ENCODE data around the gene FBXO17.
"Not testable (repeated sequence)": the region's sequence is repeated elsewhere in the genome, so short reads cannot be mapped to it uniquely, and the experiment has no call there.

FBXO17 gene

GRCh38 chr19:38944981-38945506 lies 30.5 kb downstream of the FBXO17 start:
- no peak for DNase-seq (ENCODE audit: low read depth)

DNA sequence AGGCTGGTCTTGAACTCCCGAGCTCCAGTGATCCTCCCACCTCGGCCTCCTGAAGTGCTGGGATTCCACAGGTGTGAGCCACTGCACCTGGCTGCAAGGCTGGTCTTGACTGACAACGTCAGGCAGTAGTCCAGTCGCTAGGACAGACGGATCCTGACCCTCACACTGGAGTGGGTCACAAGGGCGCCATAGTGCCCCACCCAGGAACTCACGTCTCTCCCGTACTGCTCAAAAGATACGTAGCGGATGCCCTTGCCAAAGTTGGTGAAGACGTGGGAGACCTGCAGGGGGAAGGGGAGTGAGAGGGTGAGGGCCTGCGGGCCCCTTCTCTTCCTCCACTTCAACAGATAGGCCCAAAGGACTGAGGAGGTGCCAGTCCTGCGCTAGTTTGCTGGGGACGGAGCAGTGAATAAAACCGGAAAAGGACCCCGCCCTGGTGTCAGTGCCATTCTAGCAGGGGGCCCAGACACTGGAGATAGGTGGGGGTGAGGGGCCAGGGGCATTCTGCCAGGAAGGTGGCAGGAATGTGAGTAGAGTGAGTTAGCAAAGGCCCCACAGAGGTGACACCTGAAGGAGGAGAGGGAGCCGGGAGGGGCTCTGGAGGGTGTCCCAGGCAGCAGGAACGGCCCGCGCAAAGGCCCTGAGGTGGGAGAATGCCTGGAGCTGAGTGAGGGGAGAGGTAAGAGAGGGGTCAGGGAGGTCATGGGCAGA lies 32.9 kb downstream of the FBXO17 start:
- no peak for DNase-seq (ENCODE audit: low read depth)

DNA sequence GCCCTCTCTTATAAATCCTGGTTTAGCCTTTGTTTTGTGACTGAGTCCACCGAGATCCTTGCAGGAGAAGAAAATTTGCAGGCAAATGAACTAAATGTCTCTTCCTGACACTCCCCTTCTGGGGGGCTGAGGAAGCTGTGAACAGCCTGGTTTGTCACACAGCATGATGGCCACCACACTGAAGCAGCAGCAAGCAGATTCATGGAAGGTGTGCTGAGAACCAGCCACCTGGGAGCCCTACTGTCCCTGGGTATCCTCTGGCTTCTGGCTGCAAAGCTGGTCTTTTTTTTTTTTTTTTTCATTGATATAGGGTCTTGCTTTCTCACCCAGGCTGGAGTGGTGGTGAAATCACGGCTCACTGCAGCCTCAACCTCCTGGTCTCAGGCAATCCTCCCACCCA lies 33.6 kb downstream of the FBXO17 start:
- DNase-seq (ENCODE audit: low read depth): no peak

- not testable (repeated sequence) for DNase-seq (ENCODE audit: low read depth)
These were observed 34.1 kb downstream of the FBXO17 start for GRCh38 chr19:38941466-38941865.

- no peak for DNase-seq (ENCODE audit: low read depth)
These were observed 35.6 kb downstream of the FBXO17 start for GRCh38 chr19:38939957-38940356.

GRCh38 chr19:38933544-38933943 lies 42.0 kb downstream of the FBXO17 start:
- no peak for DNase-seq (ENCODE audit: low read depth)

DNA sequence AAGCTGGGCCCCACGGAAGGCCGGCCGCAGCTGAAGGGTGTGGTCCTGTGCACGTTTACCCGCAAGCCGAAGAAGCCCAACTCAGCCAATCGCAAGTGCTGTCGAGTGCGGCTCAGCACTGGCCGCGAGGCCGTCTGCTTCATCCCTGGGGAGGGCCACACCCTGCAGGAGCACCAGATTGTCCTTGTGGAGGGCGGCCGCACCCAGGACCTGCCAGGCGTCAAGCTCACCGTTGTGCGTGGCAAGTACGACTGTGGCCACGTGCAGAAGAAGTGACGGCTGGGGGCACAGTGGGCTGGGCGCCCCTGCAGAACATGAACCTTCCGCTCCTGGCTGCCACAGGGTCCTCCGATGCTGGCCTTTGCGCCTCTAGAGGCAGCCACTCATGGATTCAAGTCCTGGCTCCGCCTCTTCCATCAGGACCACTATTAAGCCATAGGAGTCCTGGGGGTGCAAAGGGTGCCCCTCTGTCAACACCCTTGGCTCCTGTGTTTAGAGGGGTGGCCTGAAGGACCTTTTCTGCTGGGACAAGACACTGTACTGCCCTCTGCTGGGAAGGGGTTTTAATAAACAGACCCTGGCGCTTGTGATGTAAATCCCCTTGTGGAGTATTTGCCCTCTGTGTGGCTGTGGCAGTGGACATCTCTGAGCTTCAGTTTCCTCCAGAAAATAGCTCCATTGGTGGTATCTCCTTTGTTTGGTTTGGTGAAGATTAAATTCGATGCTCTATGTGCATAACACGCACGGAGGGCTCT lies 42.9 kb downstream of the FBXO17 start:
- DNase-seq (ENCODE audit: low read depth): peak; percentile 69

- DNase-seq (ENCODE audit: low read depth): no peak
These were observed 44.1 kb downstream of the FBXO17 start for GRCh38 chr19:38931521-38931793.

GRCh38 chr19:38930776-38931520 lies 44.6 kb downstream of the FBXO17 start, which contains the start of gene MRPS12:
Gene MRPS12, plus strand, starts transcription at chr19:38930944. Its CDS starts 351 bp downstream, at chr19:38931295.
- DNase-seq (ENCODE audit: low read depth): peak; percentile 99

DNA sequence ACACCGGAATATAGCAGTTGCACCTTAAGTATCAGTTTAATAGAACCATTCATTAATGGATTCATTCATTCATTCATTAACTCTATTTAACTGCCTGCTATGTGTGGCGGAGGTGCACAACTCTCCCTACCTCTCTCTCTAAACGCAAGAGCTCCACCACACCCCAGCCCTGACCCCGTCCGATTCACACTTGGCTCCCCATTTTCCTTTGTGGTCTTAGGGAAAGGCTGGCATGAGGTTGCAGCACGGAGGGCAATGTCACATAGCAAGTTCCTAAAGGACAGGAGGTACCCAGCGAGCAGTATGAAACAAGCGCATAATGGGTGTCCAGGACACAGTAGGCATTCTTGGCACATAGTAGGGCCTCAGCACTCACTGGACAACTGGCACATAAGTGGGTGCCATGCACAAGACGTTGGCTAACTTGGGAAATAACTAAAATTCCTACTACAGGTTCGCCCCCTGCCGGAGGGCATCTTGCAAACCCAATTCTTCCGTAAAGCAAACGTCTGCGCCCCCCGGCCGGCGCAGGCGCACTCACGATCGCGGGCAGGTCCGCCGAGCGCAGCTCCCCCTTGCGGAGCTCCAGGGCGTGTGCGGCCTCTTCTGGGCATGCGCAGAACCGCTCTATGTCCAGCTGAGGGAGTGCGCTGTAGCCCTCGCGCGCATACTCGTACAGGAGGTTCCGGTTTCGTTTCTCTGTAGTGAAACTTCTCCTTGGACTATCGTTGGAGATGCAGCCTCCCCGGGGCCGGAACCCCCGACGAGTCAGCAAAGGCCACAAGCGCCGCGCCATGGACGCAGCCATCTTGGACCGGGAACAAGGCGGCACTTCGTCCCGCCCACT lies 45.4 kb downstream of the FBXO17 start, which contains the start of gene SARS2:
Gene SARS2, minus strand, starts transcription at position 835 of the 847 bp plus-strand sequence. Its CDS starts 27 bp downstream, at position 808.
- peak; percentile 90 for DNase-seq (ENCODE audit: low read depth)

DNA sequence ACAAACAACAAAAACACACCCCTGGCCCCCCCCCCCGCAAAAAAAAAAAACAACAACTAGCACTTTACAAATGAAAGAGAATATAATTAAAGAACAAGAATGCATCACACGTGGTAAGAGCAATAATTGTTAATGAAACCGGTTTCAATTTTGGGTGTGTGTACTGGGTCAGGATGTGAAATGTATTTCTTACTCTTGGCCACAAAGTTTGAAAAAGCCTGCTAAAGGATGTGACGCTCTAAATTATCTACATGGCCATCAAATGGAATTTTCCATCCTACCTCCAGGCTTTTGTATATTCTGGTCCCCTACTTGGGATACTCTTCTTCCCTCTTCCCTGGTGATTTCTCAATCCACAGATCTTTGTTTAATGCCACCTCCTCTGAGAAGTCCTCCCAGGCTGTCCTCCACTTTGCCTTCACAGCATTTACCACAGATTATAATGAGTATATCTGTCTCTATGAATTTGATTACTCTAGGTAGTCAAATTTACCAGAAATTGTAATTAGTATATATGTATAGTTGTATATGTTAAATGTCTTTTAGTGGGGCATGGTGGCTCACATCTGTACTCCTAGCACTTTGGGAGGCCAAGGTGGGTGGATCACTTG lies 47.0 kb downstream of the FBXO17 start:
- DNase-seq (ENCODE audit: low read depth): no peak

GRCh38 chr19:38924388-38924787 lies 51.2 kb downstream of the FBXO17 start:
- DNase-seq (ENCODE audit: low read depth): no peak

DNA sequence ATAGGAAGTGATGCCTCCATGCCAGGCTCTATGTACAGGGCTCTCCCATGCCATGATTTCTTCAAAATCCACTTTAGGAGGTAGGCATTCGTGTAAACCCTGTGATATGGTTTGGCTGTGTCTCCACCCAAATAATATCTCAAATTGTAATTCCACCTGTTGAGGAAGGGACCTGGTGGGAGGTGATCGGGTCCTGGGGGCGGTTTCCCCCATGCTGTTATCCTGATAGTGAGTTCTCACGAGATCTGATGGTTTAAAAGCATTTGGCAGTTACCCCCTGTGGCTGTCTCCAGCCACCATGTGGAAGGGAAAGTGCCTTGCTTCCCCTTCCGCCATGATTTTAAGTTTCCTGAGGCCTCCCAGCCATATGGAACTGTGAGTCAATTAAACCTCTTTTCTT lies 53.1 kb downstream of the FBXO17 start:
- DNase-seq (ENCODE audit: low read depth): no peak

- no peak for DNase-seq (ENCODE audit: low read depth)
These were observed 53.9 kb downstream of the FBXO17 start for GRCh38 chr19:38921420-38922274.

DNA sequence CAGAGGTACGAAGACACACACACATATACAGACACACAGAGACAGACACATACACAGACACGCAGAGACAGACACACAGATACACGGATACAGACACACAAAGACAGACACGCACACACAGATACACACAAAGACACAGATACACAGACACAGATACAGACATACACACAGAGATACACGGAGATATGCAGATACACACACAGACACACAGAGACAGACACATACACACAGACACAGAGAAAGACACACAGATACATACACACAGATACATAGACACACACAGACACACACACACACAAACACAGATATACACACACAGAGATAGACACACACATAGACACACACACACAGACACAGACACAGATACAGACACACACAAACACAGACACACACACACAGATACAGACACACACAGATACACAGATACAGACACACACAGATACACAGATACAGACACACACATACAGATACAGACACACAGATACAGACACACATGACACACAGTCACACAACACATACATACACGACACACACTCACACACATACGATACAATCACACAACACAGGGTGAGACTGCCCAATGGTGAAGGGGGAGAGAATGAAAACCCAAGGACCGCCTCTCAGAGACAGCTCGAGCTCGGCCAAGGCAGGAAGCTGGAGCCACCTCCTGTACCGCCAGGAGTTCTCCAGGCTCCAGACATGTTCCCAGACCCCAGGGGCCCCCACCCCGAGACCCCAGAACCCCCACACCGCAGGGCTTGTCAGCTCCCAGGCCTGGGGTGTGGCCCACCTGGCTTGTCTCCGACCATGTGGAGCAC lies 54.7 kb downstream of the FBXO17 start:
- DNase-seq (ENCODE audit: low read depth): no peak

DNA sequence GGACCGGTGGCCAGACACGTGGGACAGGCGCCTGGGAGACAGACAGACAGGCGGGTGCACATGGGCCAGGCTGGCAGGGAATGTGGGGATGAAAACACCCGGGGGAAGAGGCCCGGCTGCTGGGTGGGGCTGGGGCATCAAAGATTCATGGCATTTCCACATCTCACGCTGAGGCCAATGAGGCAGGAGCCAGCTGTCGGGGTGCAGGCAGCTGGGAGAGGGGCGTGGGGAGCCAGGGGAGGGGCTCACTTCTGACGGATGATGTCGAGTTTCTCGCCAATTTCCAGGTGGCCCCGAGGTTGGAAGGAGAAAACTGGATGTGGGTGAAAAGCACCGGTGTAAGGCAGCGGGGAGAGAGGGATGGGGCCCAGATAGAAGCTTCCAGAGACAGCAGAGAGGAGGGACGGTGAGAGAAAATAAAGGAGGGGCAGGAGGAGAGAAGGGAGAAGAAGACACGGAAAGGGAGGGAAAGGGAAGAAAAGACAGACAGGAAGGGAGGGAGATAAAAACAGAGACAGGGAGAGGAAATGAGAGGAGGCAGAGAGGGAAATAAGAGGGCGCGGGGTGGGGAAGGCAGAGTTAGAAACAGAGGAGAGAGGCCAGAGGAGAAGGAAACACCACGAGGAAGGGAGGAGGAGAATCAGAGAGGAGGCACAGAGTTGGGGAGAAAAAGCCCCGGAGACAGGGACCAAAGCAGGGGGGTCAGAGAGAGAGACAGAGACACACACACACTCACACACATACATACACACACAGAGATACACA lies 55.5 kb downstream of the FBXO17 start:
- DNase-seq (ENCODE audit: low read depth): no peak

DNA sequence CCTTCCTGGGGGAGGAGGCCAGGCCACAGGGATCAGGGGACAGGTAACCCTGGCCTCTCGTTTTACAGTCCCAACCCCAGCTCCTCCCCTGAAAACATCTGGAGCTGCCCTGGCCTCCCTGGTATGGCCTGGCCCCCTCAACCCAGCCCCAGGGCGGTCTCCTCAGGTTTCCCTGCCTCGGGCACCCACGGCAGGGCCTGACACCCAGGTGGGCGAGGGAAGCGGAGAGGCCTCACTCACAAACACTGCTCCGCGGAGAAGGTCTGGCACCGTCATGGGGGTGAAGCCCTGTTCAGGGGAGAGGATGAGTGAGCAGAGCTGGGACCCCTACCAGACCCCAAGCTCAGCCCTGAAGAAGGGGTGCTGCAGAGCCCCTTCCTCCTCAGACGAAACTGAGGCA lies 57.0 kb downstream of the FBXO17 start:
- no peak for DNase-seq (ENCODE audit: low read depth)

DNA sequence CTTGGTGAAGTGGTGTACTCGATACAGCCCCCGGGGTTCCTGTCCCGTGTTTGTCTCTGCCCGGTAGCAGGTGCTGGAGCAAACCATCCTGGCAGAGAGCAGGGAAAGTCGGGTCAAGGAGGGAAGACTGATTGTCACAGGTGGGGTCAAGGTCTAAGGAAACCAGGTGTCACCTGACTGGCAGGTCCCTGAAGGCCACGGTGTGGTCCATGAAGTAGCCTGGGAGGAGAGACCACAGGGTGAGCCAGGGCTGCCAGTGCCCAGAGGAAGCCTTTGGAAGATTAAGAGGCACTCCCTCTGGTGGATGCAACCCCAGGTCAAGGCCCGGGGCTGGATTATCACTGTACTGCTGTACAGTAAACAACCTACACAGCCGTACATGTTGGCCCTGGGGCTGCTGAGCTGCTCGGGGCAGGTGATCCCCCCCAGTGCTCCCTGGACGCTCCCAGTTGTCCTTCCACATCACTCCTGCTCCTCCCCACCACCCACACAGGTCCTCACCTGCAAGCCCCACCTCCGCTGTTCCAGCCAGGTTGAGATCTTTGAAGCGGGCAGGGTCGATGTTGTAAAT lies 57.5 kb downstream of the FBXO17 start:
- no peak for DNase-seq (ENCODE audit: low read depth)
